ENCODE data around the gene NEK6. TPM values are rescaled to one million over a fixed set of nuclear protein-coding genes. Genes with fewer than 3 reads are reported as not detected.

Gene NEK6
- total and polyA plus RNA-seq, 7 experiments from 2014 or later = 0.43 to 32.8 (median 2.3) TPM

- ChIA-PET CTCF (no interaction called here), POLR2A (no interaction called here)
- no peaks in the 10 kb centered on the region for H3K27me3 ChIP-seq (ENCODE audit: control insufficient read depth in 2 of 2, insufficient read depth in 2 of 2, low read length in 2 of 2)
- H3K36me3 Mint-ChIP-seq = no peaks in the 10 kb centered on the region
- no peak overlapping the region for H3K4me3 Mint-ChIP-seq
- H3K4me1 Mint-ChIP-seq = peaks cover 0 to 22% (median 0%) of the 10 kb centered on the region in 7 donors
- ATAC-seq = peak; percentile 58
- peaks cover 2 to 28% (median 18%) of the 10 kb centered on the region in 5 donors for H3K27me3 Mint-ChIP-seq
- intact Hi-C loops (cut with micrococcal nuclease) = no loop called here
- no peaks in the 10 kb centered on the region for H3K9me3 Mint-ChIP-seq
- H3K36me3 ChIP-seq (ENCODE audit: control insufficient read depth in 2 of 3, insufficient read depth in 3 of 3, low read length in 3 of 3) = no peaks in the 10 kb centered on the region
- H3K4me1 ChIP-seq (ENCODE audit: control insufficient read depth in 2 of 2, insufficient read depth in 2 of 2, low read length in 2 of 2) = no peaks in the 10 kb centered on the region
- H3K9me3 ChIP-seq (ENCODE audit: control insufficient read depth in 2 of 3, low read length in 3 of 3) = no peaks in the 10 kb centered on the region
- no peak overlapping the region for H3K27ac Mint-ChIP-seq
- no peak overlapping the region for H3K27ac ChIP-seq (ENCODE audit: low read depth, low read length)
- no peak overlapping the region for H3K4me3 ChIP-seq (ENCODE audit: low read length)
- no peak for DNase-seq
Observed at GRCh38 chr9:124264823-124265233, 7.1 kb downstream of the NEK6 start.

- H3K4me3 Mint-ChIP-seq = no peak overlapping the region
- no peaks in the 10 kb centered on the region for H3K4me1 ChIP-seq (ENCODE audit: control insufficient read depth in 2 of 2, insufficient read depth in 2 of 2, low read length in 2 of 2)
- CTCF ChIA-PET = no interaction called here
Observed at GRCh38 chr9:124265551-124265950, 7.8 kb downstream of the NEK6 start.

GRCh38 chr9:124266139-124266825 lies 8.5 kb downstream of the NEK6 start:
- ChIA-PET POLR2A (no interaction called here), CTCF (no interaction called here)
- no peaks in the 10 kb centered on the region for H3K9me3 ChIP-seq (ENCODE audit: control insufficient read depth in 2 of 3, low read length in 3 of 3)
- H3K27ac Mint-ChIP-seq = no peak overlapping the region
- no peak overlapping the region for H3K27ac ChIP-seq (ENCODE audit: low read depth, low read length)
- H3K4me3 Mint-ChIP-seq = no peak overlapping the region
- H3K4me3 ChIP-seq (ENCODE audit: low read length) = no peak overlapping the region
- H3K4me1 Mint-ChIP-seq = peaks cover 0 to 16% (median 0%) of the 10 kb centered on the region in 7 donors
- peaks cover 0 to 22% (median 7%) of the 10 kb centered on the region in 5 donors for H3K27me3 Mint-ChIP-seq
- ATAC-seq (no peak), DNase-seq (no peak)
- intact Hi-C loops (cut with micrococcal nuclease) = no loop called here
- H3K9me3 Mint-ChIP-seq = no peaks in the 10 kb centered on the region
- no peaks in the 10 kb centered on the region for H3K36me3 Mint-ChIP-seq
- H3K36me3 ChIP-seq (ENCODE audit: control insufficient read depth in 2 of 3, insufficient read depth in 3 of 3, low read length in 3 of 3) = no peaks in the 10 kb centered on the region
- no peaks in the 10 kb centered on the region for H3K4me1 ChIP-seq (ENCODE audit: control insufficient read depth in 2 of 2, insufficient read depth in 2 of 2, low read length in 2 of 2)
- no peaks in the 10 kb centered on the region for H3K27me3 ChIP-seq (ENCODE audit: control insufficient read depth in 2 of 2, insufficient read depth in 2 of 2, low read length in 2 of 2)

More at GRCh38 chr9:124265551-124265950, 7.8 kb downstream of the NEK6 start:
- Histone ChIP-seq H3K4me3 (ENCODE audit: low read length) (no peak overlapping the region), H3K9me3 (ENCODE audit: control insufficient read depth in 2 of 3, low read length in 3 of 3) (no peaks in the 10 kb centered on the region), H3K27me3 (ENCODE audit: control insufficient read depth in 2 of 2, insufficient read depth in 2 of 2, low read length in 2 of 2) (no peaks in the 10 kb centered on the region), H3K27ac (ENCODE audit: low read depth, low read length) (no peak overlapping the region), H3K36me3 (ENCODE audit: control insufficient read depth in 2 of 3, insufficient read depth in 3 of 3, low read length in 3 of 3) (no peaks in the 10 kb centered on the region)
- Mint-ChIP-seq H3K4me1 (peaks cover 0 to 21% (median 0%) of the 10 kb centered on the region in 7 donors), H3K27me3 (peaks cover 0 to 29% (median 15%) of the 10 kb centered on the region in 5 donors), H3K36me3 (no peaks in the 10 kb centered on the region), H3K27ac (no peak overlapping the region), H3K9me3 (no peaks in the 10 kb centered on the region)
- ATAC-seq (no peak), DNase-seq (no peak)
- intact Hi-C loops (cut with micrococcal nuclease) = no loop called here
- POLR2A ChIA-PET = no interaction called here

- Histone ChIP-seq H3K36me3 (ENCODE audit: control insufficient read depth in 2 of 3, insufficient read depth in 3 of 3, low read length in 3 of 3) (no peaks in the 10 kb centered on the region), H3K27me3 (ENCODE audit: control insufficient read depth in 2 of 2, insufficient read depth in 2 of 2, low read length in 2 of 2) (no peaks in the 10 kb centered on the region), H3K9me3 (ENCODE audit: control insufficient read depth in 2 of 3, low read length in 3 of 3) (no peaks in the 10 kb centered on the region), H3K4me3 (ENCODE audit: low read length) (no peak overlapping the region), H3K27ac (ENCODE audit: low read depth, low read length) (no peak overlapping the region), H3K4me1 (ENCODE audit: control insufficient read depth in 2 of 2, insufficient read depth in 2 of 2, low read length in 2 of 2) (no peaks in the 10 kb centered on the region)
- peaks cover 0 to 15% (median 0%) of the 10 kb centered on the region in 7 donors for H3K4me1 Mint-ChIP-seq
- H3K9me3 Mint-ChIP-seq = no peaks in the 10 kb centered on the region
- H3K36me3 Mint-ChIP-seq = no peaks in the 10 kb centered on the region
- DNase-seq (no peak), ATAC-seq (no peak)
- CTCF ChIA-PET = no interaction called here
- intact Hi-C loops (cut with micrococcal nuclease) = no loop called here
- POLR2A ChIA-PET = no interaction called here
- no peak overlapping the region for H3K4me3 Mint-ChIP-seq
- peaks cover 0 to 16% (median 2%) of the 10 kb centered on the region in 5 donors for H3K27me3 Mint-ChIP-seq
- H3K27ac Mint-ChIP-seq = no peak overlapping the region
Observed at GRCh38 chr9:124266826-124267201, 9.1 kb downstream of the NEK6 start.

GRCh38 chr9:124267271-124267807 lies 9.6 kb downstream of the NEK6 start:
- ChIA-PET CTCF (no interaction called here), POLR2A (no interaction called here)
- Mint-ChIP-seq H3K9me3 (no peaks in the 10 kb centered on the region), H3K36me3 (no peaks in the 10 kb centered on the region), H3K27ac (no peak overlapping the region), H3K4me3 (no peak overlapping the region), H3K4me1 (peaks cover 0 to 15% (median 0%) of the 10 kb centered on the region in 7 donors), H3K27me3 (peaks cover 0 to 14% (median 0%) of the 10 kb centered on the region in 5 donors)
- intact Hi-C loops (cut with micrococcal nuclease) = no loop called here
- H3K27ac ChIP-seq (ENCODE audit: low read depth, low read length) = no peak overlapping the region
- H3K4me3 ChIP-seq (ENCODE audit: low read length) = no peak overlapping the region
- H3K9me3 ChIP-seq (ENCODE audit: control insufficient read depth in 2 of 3, low read length in 3 of 3) = no peaks in the 10 kb centered on the region
- peak; percentile 30 for ATAC-seq
- H3K4me1 ChIP-seq (ENCODE audit: control insufficient read depth in 2 of 2, insufficient read depth in 2 of 2, low read length in 2 of 2) = no peaks in the 10 kb centered on the region
- H3K36me3 ChIP-seq (ENCODE audit: control insufficient read depth in 2 of 3, insufficient read depth in 3 of 3, low read length in 3 of 3) = no peaks in the 10 kb centered on the region
- no peak for DNase-seq
- no peaks in the 10 kb centered on the region for H3K27me3 ChIP-seq (ENCODE audit: control insufficient read depth in 2 of 2, insufficient read depth in 2 of 2, low read length in 2 of 2)

- peaks cover 0 to 12% (median 0%) of the 10 kb centered on the region in 5 donors for H3K27me3 Mint-ChIP-seq
Observed at GRCh38 chr9:124268248-124268647, 10.5 kb downstream of the NEK6 start.

GRCh38 chr9:124268661-124269060 lies 10.9 kb downstream of the NEK6 start:
- H3K27me3 ChIP-seq (ENCODE audit: control insufficient read depth in 2 of 2, insufficient read depth in 2 of 2, low read length in 2 of 2) = no peaks in the 10 kb centered on the region
- H3K36me3 Mint-ChIP-seq = no peaks in the 10 kb centered on the region
- no peak overlapping the region for H3K4me3 Mint-ChIP-seq
- CTCF ChIA-PET = no interaction called here
- POLR2A ChIA-PET = no interaction called here
- no peak overlapping the region for H3K27ac ChIP-seq (ENCODE audit: low read depth, low read length)
- no peak overlapping the region for H3K27ac Mint-ChIP-seq
- H3K4me1 Mint-ChIP-seq = peaks cover 0 to 15% (median 0%) of the 10 kb centered on the region in 7 donors
- H3K4me1 ChIP-seq (ENCODE audit: control insufficient read depth in 2 of 2, insufficient read depth in 2 of 2, low read length in 2 of 2) = no peaks in the 10 kb centered on the region
- ATAC-seq = no peak
- H3K9me3 Mint-ChIP-seq = no peaks in the 10 kb centered on the region
- no peak overlapping the region for H3K4me3 ChIP-seq (ENCODE audit: low read length)
- intact Hi-C loops (cut with micrococcal nuclease) = no loop called here
- peaks cover 0 to 12% (median 0%) of the 10 kb centered on the region in 5 donors for H3K27me3 Mint-ChIP-seq
- no peak for DNase-seq
- H3K9me3 ChIP-seq (ENCODE audit: control insufficient read depth in 2 of 3, low read length in 3 of 3) = no peaks in the 10 kb centered on the region
- H3K36me3 ChIP-seq (ENCODE audit: control insufficient read depth in 2 of 3, insufficient read depth in 3 of 3, low read length in 3 of 3) = no peaks in the 10 kb centered on the region

More at GRCh38 chr9:124268248-124268647, 10.5 kb downstream of the NEK6 start:
- Mint-ChIP-seq H3K36me3 (no peaks in the 10 kb centered on the region), H3K9me3 (no peaks in the 10 kb centered on the region), H3K4me1 (peaks cover 0 to 15% (median 0%) of the 10 kb centered on the region in 7 donors), H3K27ac (no peak overlapping the region), H3K4me3 (no peak overlapping the region)
- Histone ChIP-seq H3K9me3 (ENCODE audit: control insufficient read depth in 2 of 3, low read length in 3 of 3) (no peaks in the 10 kb centered on the region), H3K4me3 (ENCODE audit: low read length) (no peak overlapping the region), H3K4me1 (ENCODE audit: control insufficient read depth in 2 of 2, insufficient read depth in 2 of 2, low read length in 2 of 2) (no peaks in the 10 kb centered on the region), H3K36me3 (ENCODE audit: control insufficient read depth in 2 of 3, insufficient read depth in 3 of 3, low read length in 3 of 3) (no peaks in the 10 kb centered on the region), H3K27me3 (ENCODE audit: control insufficient read depth in 2 of 2, insufficient read depth in 2 of 2, low read length in 2 of 2) (no peaks in the 10 kb centered on the region), H3K27ac (ENCODE audit: low read depth, low read length) (no peak overlapping the region)
- POLR2A ChIA-PET = no interaction called here
- DNase-seq (no peak), ATAC-seq (no peak)
- CTCF ChIA-PET = no interaction called here
- intact Hi-C loops (cut with micrococcal nuclease) = no loop called here
